Muscle of leg (tissue), 11 donors: ENCODE results near the gene IMMP2L. TPM values are rescaled to one million over a fixed set of nuclear protein-coding genes. Genes with fewer than 3 reads are reported as not detected.

Source experiments
- DNase-seq: peaks from one replicate; pipeline ENCODE4 v3.0.0; 2013
- H3K27ac ChIP-seq: one replicate; pipeline ENCODE4 v1.5.1; 2013; ENCODE audit warnings: mild to moderate bottlenecking, low read length, control low read depth
- H3K27me3 ChIP-seq: one replicate; pipeline ENCODE4 v1.6.1; 2013; ENCODE audit warnings: low read length; ENCODE audit not compliant: control insufficient read depth, insufficient read depth
- H3K36me3 ChIP-seq: one replicate; pipeline ENCODE4 v1.6.1; 2013; ENCODE audit warnings: low read length; ENCODE audit not compliant: control insufficient read depth, insufficient read depth
- H3K4me1 ChIP-seq: one replicate; pipeline ENCODE4 v1.6.1; 2013; ENCODE audit warnings: low read length; ENCODE audit not compliant: control insufficient read depth, insufficient read depth
- H3K4me3 ChIP-seq: one replicate; pipeline ENCODE4 v1.5.1; 2013; ENCODE audit warnings: low read length, control low read depth
- H3K9me3 ChIP-seq: replicated peaks from 2 replicates; pipeline ENCODE4 v1.6.1; 2013; ENCODE audit warnings: low read depth, low read length; ENCODE audit not compliant: control insufficient read depth
- WGBS: methylation state at CpG from one replicate; pipeline ENCODE4 v1.1.5; 2013; ENCODE audit warnings: missing lambda C conversion rate; ENCODE audit not compliant: insufficient coverage; 5-methylcytosine and 5-hydroxymethylcytosine counted together
- polyA plus RNA-seq, 8 donors: library from polyadenylated mRNA; unstranded; fragments of 120-200 nt; gene quantifications; one replicate each; pipeline versions ENCODE4 v1.2.1 to v1.2.3, GENCODE V29; 2013; ENCODE audit warnings: inconsistent platforms in 1 of 8, low replicate concordance in 1 of 8; ENCODE audit not compliant: insufficient read length in 8 of 8, insufficient read depth in 1 of 8
- total RNA-seq: library from RNA; stranded (reverse); fragments of 120-200 nt; gene quantifications from one replicate; pipeline ENCODE4 v1.2.4, GENCODE V29; 2013

The IMMP2L gene
- total and polyA plus RNA-seq, 9 donors, result 15.0 to 20.4 (median 17.1) TPM

DNA sequence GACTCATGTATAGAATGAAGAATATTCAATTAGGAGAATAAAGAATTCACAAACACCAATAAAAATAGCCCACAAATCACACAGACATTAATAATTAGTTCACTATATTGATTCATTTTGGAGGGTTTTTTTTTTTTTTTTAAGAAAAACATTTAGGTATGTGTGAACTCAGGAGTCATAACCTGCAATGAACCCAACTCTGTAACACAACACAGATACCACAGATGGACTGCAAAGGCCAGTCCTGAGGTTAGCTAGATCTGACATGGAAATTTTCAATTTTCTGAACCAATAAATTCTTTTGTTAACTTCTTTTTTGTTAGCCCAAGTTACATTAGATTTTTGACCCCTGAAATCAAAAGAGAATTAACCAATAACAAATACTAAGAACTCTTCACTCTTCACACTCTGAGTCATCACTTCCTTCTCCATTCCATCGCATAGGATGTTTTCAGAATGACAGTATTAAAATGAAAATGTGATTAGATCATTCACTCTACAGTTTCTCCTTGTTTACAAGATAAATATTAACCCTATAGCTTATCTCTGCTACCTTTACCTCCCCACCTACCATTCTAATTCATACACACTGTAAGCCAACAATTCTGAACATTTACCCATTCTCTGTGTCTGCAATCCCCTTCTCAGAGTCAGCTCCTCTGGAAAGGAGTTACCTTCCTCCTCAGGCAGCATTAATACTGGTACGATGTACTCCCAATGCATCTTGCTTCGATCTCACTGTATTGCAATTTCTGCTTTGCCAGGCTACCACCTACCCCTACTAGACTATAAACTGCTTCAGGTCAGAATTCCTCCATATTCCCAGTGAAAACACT lies 329.8 kb downstream of the IMMP2L start:
- H3K4me3 ChIP-seq, result no peak overlapping the region
- H3K27me3 ChIP-seq, result no peaks in the 10 kb centered on the region
- 86% methylated on average over 2 of the region's 3 CpGs for WGBS
- H3K9me3 ChIP-seq, result no peaks in the 10 kb centered on the region
- DNase-seq, result no peak
- no peak overlapping the region for H3K27ac ChIP-seq
- H3K36me3 ChIP-seq, result no peaks in the 10 kb centered on the region
- no peaks in the 10 kb centered on the region for H3K4me1 ChIP-seq

DNA sequence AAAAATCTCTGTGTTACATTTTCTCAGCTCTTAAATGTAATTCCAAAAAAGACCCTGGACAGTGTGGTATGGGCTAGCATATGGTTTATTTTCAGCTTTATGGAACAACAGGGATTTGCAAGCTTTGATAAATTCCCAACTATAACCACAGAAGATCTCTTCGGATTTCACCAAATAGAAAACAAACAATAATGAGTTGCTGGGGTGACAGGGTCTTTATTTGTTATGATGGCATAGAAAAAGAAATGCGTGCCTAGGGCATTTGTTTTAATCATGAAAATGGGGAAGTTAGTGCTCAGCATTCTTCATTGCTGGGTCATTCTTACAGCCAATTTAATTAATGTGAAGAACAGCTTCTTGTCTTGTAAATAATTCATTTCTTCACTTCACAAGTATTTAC lies 332.4 kb downstream of the IMMP2L start:
- no peak overlapping the region for H3K4me3 ChIP-seq
- DNase-seq, result peak; percentile 25
- H3K9me3 ChIP-seq, result no peaks in the 10 kb centered on the region
- H3K36me3 ChIP-seq, result no peaks in the 10 kb centered on the region
- no peaks in the 10 kb centered on the region for H3K4me1 ChIP-seq
- no CpG with 5 or more reads among the region's 2 CpGs for WGBS
- no peaks in the 10 kb centered on the region for H3K27me3 ChIP-seq
- H3K27ac ChIP-seq, result no peak overlapping the region

DNA sequence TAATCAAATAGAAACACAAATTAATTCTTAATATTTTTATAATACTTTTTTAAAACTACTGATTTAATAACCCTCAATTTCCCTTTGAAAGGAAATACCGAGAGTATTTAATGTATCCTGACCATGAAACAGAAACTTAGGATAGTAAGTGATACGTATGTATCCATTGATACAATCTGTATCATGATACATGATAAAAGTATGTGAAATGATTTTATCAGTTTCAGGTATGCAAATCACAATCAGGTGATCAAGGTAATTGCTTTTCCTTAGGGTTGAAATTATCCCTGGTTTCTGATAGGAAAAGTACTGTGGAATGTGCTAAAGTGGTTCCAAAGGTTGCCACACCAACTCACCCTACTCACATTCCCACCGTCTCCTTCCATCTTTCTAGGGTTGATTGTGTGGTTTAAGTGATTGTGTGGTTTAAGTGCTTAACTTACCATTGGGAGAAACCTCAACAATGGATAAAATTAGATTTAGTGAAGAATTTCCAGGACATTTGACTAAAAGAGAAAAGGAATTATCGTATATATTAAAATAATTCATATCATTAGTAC lies 333.0 kb downstream of the IMMP2L start:
- DNase-seq, result no peak
- H3K27ac ChIP-seq, result no peak overlapping the region
- WGBS, result no CpG with 5 or more reads among the region's 4 CpGs
- no peaks in the 10 kb centered on the region for H3K9me3 ChIP-seq
- no peaks in the 10 kb centered on the region for H3K4me1 ChIP-seq
- no peak overlapping the region for H3K4me3 ChIP-seq
- no peaks in the 10 kb centered on the region for H3K36me3 ChIP-seq
- H3K27me3 ChIP-seq, result no peaks in the 10 kb centered on the region

- Histone ChIP-seq H3K9me3 (no peaks in the 10 kb centered on the region), H3K27ac (no peak overlapping the region), H3K36me3 (no peaks in the 10 kb centered on the region), H3K27me3 (no peaks in the 10 kb centered on the region), H3K4me3 (no peak overlapping the region), H3K4me1 (no peaks in the 10 kb centered on the region)
- no CpG with 5 or more reads among the region's 1 CpG for WGBS
- no peak for DNase-seq
Measured at GRCh38 chr7:111228437-111228836, 333.9 kb downstream of the IMMP2L start.

GRCh38 chr7:111226800-111227199 lies 335.5 kb downstream of the IMMP2L start:
- WGBS, result no CpG with 5 or more reads among the region's 2 CpGs

GRCh38 chr7:111224354-111225231 lies 337.7 kb downstream of the IMMP2L start:
- H3K4me3 ChIP-seq, result no peak overlapping the region
- H3K27ac ChIP-seq, result no peak overlapping the region
- no peaks in the 10 kb centered on the region for H3K27me3 ChIP-seq
- no peaks in the 10 kb centered on the region for H3K4me1 ChIP-seq
- no peak for DNase-seq
- no peaks in the 10 kb centered on the region for H3K9me3 ChIP-seq
- no peaks in the 10 kb centered on the region for H3K36me3 ChIP-seq
- WGBS, result no CpG with 5 or more reads among the region's 2 CpGs

More at GRCh38 chr7:111226800-111227199, 335.5 kb downstream of the IMMP2L start:
- Histone ChIP-seq H3K27ac (no peak overlapping the region), H3K27me3 (no peaks in the 10 kb centered on the region), H3K9me3 (no peaks in the 10 kb centered on the region), H3K4me1 (no peaks in the 10 kb centered on the region), H3K4me3 (no peak overlapping the region), H3K36me3 (no peaks in the 10 kb centered on the region)
- no peak for DNase-seq

- H3K36me3 ChIP-seq, result no peaks in the 10 kb centered on the region
- no peaks in the 10 kb centered on the region for H3K27me3 ChIP-seq
- DNase-seq, result no peak
- no CpG with 5 or more reads among the region's 2 CpGs for WGBS
- H3K4me1 ChIP-seq, result no peaks in the 10 kb centered on the region
- H3K27ac ChIP-seq, result no peak overlapping the region
- no peak overlapping the region for H3K4me3 ChIP-seq
- no peaks in the 10 kb centered on the region for H3K9me3 ChIP-seq
Measured at GRCh38 chr7:111223802-111224253, 338.5 kb downstream of the IMMP2L start.

GRCh38 chr7:111215550-111215949 lies 346.7 kb downstream of the IMMP2L start:
- Histone ChIP-seq H3K4me1 (no peaks in the 10 kb centered on the region), H3K27me3 (no peaks in the 10 kb centered on the region), H3K27ac (no peak overlapping the region), H3K4me3 (no peak overlapping the region), H3K36me3 (no peaks in the 10 kb centered on the region), H3K9me3 (peaks cover 3% of the 10 kb centered on the region)
- DNase-seq, result no peak

DNA sequence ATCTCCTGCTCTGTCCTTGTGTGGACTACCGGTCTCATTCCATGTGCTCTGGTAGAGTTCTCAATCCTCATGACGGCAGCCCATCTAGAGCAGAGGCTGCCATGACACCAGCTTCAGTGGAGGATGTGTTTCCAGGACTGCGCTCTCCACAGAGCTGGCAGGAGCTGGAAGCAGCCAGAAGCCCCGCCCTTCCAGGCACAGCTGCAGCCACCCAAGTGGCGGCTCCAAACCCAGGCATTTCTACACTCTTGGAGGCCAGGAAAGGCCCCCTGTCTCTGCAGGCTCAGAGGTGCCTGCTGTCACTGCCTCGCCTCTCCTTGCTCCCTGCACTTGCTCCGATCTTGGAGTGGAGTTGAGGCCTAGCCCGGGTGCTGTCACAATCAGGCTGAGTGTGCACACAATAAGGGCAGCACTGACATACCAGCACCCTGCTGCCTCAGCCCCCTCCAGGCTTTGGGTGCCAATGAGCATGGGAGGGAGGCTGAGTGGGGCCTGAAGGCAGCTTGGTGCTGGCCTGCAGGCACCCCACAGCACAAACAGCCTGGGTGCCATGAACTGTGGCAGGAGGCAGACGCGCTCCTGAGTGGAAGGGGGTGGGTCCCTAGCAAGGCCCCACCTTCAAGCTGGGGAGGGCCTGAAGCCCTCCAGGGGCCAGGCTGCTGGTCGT lies 349.3 kb downstream of the IMMP2L start:
- no peaks in the 10 kb centered on the region for H3K36me3 ChIP-seq
- no peak overlapping the region for H3K27ac ChIP-seq
- DNase-seq, result no peak
- WGBS, result 96% methylated on average over 10 of the region's 11 CpGs
- no peaks in the 10 kb centered on the region for H3K27me3 ChIP-seq
- no peak overlapping the region for H3K4me3 ChIP-seq
- peaks cover 3% of the 10 kb centered on the region for H3K9me3 ChIP-seq
- H3K4me1 ChIP-seq, result no peaks in the 10 kb centered on the region
